ENCODE measurements around the gene MTMR3. TPM values are rescaled to one million over a fixed set of nuclear protein-coding genes. Genes with fewer than 3 reads are reported as not detected.
A peak's percentile ranks its signal among the peaks of the same experiment; 100 is the strongest.

MTMR3 gene
- polyA plus RNA-seq, 1 experiment: 32.8 TPM

DNA sequence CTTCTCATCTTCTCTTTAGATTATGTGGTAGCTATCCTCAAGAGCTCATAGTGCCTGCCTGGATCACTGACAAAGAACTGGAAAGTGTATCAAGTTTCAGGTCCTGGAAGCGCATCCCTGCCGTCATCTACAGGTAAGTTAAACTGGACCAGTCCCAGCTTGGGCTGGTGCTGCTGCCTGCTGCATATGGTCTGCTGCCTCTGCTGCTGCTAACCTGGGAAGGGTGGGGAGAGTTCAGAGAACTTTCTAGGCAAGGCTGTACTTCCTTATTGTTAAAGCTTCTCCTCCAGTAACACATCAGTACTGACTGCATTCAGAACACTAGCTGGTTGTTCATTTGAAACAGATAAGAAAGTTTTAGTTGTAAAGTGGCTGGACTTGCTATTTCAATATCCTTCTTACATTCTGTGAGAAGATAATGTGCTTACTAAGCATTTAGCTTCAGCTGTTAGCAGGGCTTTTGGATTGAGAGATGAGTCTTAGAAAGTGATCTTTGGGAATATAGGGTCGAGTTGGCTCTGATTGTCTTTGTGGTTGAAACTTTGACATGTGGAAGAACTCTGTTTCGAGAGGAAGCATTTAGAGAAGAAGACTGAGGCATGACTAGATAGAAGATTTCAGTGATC is 120.0 kb downstream of the MTMR3 start:
- Histone ChIP-seq H3K27me3 (ENCODE audit: control insufficient read depth, insufficient read depth, low read length) (no peaks in the 10 kb centered on the region), H3K36me3 (ENCODE audit: control insufficient read depth, insufficient read depth, low read length) (peaks cover 7% of the 10 kb centered on the region), H3K4me3 (ENCODE audit: low read depth, low read length) (no peak overlapping the region)
- ChIA-PET CTCF (interaction anchor here (2.2 kb wide), 1 partner anchor 24 kb away, joined by 12 read pairs; no protein-coding TSS in a partner anchor), POLR2A (no interaction called here)
- TF ChIP-seq, protein P1, sequence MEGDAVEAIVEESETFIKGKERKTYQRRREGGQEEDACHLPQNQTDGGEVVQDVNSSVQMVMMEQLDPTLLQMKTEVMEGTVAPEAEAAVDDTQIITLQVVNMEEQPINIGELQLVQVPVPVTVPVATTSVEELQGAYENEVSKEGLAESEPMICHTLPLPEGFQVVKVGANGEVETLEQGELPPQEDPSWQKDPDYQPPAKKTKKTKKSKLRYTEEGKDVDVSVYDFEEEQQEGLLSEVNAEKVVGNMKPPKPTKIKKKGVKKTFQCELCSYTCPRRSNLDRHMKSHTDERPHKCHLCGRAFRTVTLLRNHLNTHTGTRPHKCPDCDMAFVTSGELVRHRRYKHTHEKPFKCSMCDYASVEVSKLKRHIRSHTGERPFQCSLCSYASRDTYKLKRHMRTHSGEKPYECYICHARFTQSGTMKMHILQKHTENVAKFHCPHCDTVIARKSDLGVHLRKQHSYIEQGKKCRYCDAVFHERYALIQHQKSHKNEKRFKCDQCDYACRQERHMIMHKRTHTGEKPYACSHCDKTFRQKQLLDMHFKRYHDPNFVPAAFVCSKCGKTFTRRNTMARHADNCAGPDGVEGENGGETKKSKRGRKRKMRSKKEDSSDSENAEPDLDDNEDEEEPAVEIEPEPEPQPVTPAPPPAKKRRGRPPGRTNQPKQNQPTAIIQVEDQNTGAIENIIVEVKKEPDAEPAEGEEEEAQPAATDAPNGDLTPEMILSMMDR (IDR thresholded peaks at IDR 0.05; ENCODE audit: insufficient read depth, low read depth, low read length): no peak
- no peak for DNase-seq (ENCODE audit: low read depth)

DNA sequence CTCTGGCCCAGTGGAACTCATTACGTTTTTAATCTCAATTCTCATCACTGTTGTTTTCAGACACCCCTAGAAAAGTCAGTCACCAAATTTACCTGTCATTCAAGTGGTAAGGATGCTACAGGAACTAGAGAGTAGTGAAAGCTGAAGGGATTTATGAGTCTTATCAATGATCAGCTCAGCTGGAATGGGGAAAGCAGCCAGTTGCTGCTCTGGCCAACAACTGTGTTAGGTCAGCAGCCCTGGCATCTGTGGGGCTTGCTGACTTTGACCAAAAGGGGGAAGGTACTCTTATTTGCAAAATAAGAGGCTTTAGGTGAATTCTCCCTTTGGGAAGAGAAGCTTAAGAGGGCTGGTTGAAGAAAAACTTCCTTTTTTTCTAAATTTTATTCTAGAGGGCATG is 121.1 kb downstream of the MTMR3 start:
- H3K4me3 ChIP-seq (ENCODE audit: low read depth, low read length): no peak overlapping the region
- H3K27me3 ChIP-seq (ENCODE audit: control insufficient read depth, insufficient read depth, low read length): no peaks in the 10 kb centered on the region
- ChIA-PET CTCF (interaction anchor here (1.3 to 3.6 kb wide), 12 partner anchors 8 to 278 kb away, joined by 3 to 40 read pairs (median 9); partner anchors contain the start of gene ASCC2), POLR2A (interaction anchor here (0.6 kb wide), 1 partner anchor 445 kb away, joined by 3 read pairs; no protein-coding TSS in a partner anchor)
- TF ChIP-seq, protein P1 (IDR thresholded peaks at IDR 0.05; ENCODE audit: insufficient read depth, low read depth, low read length): no peak
- H3K36me3 ChIP-seq (ENCODE audit: control insufficient read depth, insufficient read depth, low read length): peaks cover 9% of the 10 kb centered on the region
- no peak for DNase-seq (ENCODE audit: low read depth)

DNA sequence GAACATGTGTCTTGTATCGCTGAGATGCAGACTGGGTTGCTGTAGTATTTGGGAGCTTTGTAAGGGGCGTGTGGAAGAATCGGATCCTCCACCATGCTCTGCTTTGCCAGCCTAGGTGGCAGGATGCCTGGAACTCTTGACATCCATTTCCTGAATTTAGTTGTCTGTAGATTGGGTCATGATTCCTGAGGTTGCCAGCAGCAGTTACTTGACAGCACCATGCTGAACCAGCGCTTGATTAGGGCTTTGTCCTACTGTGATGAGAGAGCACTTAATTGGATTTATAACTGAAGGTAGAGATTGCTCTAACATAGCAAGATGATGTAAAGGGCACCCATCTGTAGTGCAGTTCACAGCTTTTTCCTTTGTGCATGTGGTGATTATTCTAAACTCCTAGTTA is 121.7 kb downstream of the MTMR3 start:
- no peak overlapping the region for H3K4me3 ChIP-seq (ENCODE audit: low read depth, low read length)
- H3K27me3 ChIP-seq (ENCODE audit: control insufficient read depth, insufficient read depth, low read length): no peaks in the 10 kb centered on the region
- DNase-seq (ENCODE audit: low read depth): no peak
- peaks cover 9% of the 10 kb centered on the region for H3K36me3 ChIP-seq (ENCODE audit: control insufficient read depth, insufficient read depth, low read length)
- TF ChIP-seq, protein P1 (IDR thresholded peaks at IDR 0.05; ENCODE audit: insufficient read depth, low read depth, low read length): no peak
- ChIA-PET POLR2A (interaction anchor here (0.6 kb wide), 1 partner anchor 446 kb away, joined by 3 read pairs; no protein-coding TSS in a partner anchor), CTCF (interaction anchor here (0.6 to 3.6 kb wide), 52 partner anchors 9 to 379 kb away, joined by 3 to 40 read pairs (median 4); partner anchors contain the start of genes ASCC2, MTMR3 and ZMAT5)

DNA sequence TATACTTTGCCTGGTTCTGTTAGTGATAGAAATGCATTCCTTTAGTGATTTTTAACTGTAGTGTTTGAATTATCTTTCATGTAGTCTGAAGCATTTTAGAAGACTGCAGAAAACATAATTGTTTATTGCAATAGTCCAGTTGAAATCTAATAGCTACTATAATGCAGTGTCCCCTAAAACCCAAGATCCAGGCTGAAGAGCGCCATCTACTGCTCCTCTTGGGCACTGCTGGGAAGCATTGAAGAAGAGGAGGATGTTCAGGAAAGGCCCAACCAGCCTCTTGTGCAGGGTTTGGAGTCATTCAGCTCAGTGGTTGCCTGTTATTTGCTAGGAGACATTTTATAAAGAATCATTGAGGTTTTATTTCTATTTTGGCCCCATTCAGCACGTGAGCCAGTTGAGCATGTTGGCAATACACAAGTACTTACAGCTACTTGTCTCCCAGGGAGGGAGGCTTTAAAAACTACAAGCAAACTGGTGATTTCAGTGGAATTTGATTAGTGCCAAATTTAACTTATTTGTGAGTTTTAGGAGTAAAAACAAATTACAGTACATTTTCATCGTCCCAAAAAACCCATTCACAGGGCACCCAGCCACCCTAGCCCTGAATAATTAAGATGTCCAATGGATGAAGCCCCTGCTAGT is 122.4 kb downstream of the MTMR3 start:
- TF ChIP-seq, protein P1 (IDR thresholded peaks at IDR 0.05; ENCODE audit: insufficient read depth, low read depth, low read length): peak; percentile 99
- DNase-seq (ENCODE audit: low read depth): no peak
- no peaks in the 10 kb centered on the region for H3K27me3 ChIP-seq (ENCODE audit: control insufficient read depth, insufficient read depth, low read length)
- ChIA-PET POLR2A (no interaction called here), CTCF (interaction anchor here (0.6 to 3.6 kb wide), 59 partner anchors 9 to 384 kb away, joined by 3 to 40 read pairs (median 3); partner anchors contain the start of genes ASCC2, MTMR3 and ZMAT5)
- H3K4me3 ChIP-seq (ENCODE audit: low read depth, low read length): no peak overlapping the region
- peaks cover 11% of the 10 kb centered on the region for H3K36me3 ChIP-seq (ENCODE audit: control insufficient read depth, insufficient read depth, low read length)

DNA sequence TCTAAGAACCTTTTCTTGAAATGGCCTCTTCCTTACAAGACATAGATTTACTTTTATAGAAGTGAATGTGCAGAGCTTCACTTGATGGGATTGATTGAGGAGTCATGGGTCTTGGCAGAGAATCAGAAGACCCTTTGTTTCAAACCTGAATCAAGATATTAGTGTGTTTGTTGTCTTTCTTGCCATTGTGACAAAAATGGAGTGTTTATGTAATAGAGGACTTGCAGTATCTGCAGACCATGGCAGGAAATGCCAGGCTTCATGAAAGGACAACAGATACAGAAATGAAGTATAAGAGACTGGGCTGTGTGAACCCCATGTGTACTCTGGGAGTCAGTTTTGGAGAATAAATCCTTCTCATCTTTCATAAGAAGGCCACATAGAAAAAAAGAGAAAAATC is 124.4 kb downstream of the MTMR3 start:
- DNase-seq (ENCODE audit: low read depth): no peak
- TF ChIP-seq, protein P1 (IDR thresholded peaks at IDR 0.05; ENCODE audit: insufficient read depth, low read depth, low read length): no peak
- ChIA-PET POLR2A (interaction anchor here (0.6 kb wide), 1 partner anchor 246 kb away, joined by 3 read pairs; no protein-coding TSS in a partner anchor), CTCF (interaction anchor here (0.5 to 3.1 kb wide), 5 partner anchors 9 to 304 kb away, joined by 3 to 9 read pairs (median 4); partner anchors contain the start of gene ZMAT5)
- H3K27me3 ChIP-seq (ENCODE audit: control insufficient read depth, insufficient read depth, low read length): no peaks in the 10 kb centered on the region
- H3K4me3 ChIP-seq (ENCODE audit: low read depth, low read length): no peak overlapping the region
- peaks cover 11% of the 10 kb centered on the region for H3K36me3 ChIP-seq (ENCODE audit: control insufficient read depth, insufficient read depth, low read length)

All from BJ (cell line).